HepG2 (cell line): ENCODE results near the gene EIF4EBP3. TPM values are rescaled to one million over a fixed set of nuclear protein-coding genes. Genes with fewer than 3 reads are reported as not detected.

Experiments used
- AGO1 ChIP-seq: fragments of 200-400 bp; formaldehyde crosslinking; IDR thresholded peaks from 2 replicates; pipeline ENCODE4 v1.6.1; 2017; ENCODE audit warnings: mild to moderate bottlenecking, low read depth, low read length, moderate library complexity; ENCODE audit not compliant: poor library complexity, severe bottlenecking
- ARID2 ChIP-seq: sonication (generic); formaldehyde crosslinking; IDR thresholded peaks from 2 replicates; pipeline ENCODE4 v1.8.1; 2022; ENCODE audit warnings: mild to moderate bottlenecking, missing genetic modification reagents, borderline replicate concordance
- HNF4G ChIP-seq, 2 experiments: sonication (generic) in 1 of 2; formaldehyde crosslinking in 1 of 2; IDR thresholded peaks; 2 replicates each; pipeline versions ENCODE4 v1.4.0 to v1.6.1; 2011 to 2020; ENCODE audit warnings: borderline replicate concordance in 2 of 2, low read depth in 2 of 2, mild to moderate bottlenecking in 2 of 2, low read length in 1 of 2, missing genetic modification reagents in 1 of 2, moderate library complexity in 1 of 2
- HOXA9 ChIP-seq: sonication (generic); formaldehyde crosslinking; IDR thresholded peaks from 2 replicates; pipeline ENCODE4 v1.8.1; 2022; ENCODE audit warnings: missing genetic modification reagents, mild to moderate bottlenecking, moderate library complexity, borderline replicate concordance
- MTERF4 ChIP-seq: sonication (generic); formaldehyde crosslinking; IDR thresholded peaks from 2 replicates; pipeline ENCODE4 v1.8.0; 2023; ENCODE audit warnings: mild to moderate bottlenecking, missing genetic modification reagents
- PAWR ChIP-seq: sonication (generic); formaldehyde crosslinking; IDR thresholded peaks from 2 replicates; pipeline ENCODE4 v1.4.0; 2020; ENCODE audit warnings: missing genetic modification reagents, mild to moderate bottlenecking, borderline replicate concordance
- PCBP1 ChIP-seq: fragments of 200-400 bp; formaldehyde crosslinking; IDR thresholded peaks from 2 replicates; pipeline ENCODE4 v1.6.1; 2017; ENCODE audit warnings: mild to moderate bottlenecking, low read depth, low read length, borderline replicate concordance
- PLSCR1 ChIP-seq: sonication (generic); formaldehyde crosslinking; IDR thresholded peaks from 2 replicates; pipeline ENCODE4 v1.5.0; 2020; ENCODE audit warnings: missing genetic modification reagents, mild to moderate bottlenecking, borderline replicate concordance
- STAT5B ChIP-seq: sonication (generic); formaldehyde crosslinking; IDR thresholded peaks from 2 replicates; pipeline ENCODE4 v1.4.0; 2020; ENCODE audit warnings: missing genetic modification reagents
- TARDBP ChIP-seq: sonication (generic); formaldehyde crosslinking; IDR thresholded peaks from 2 replicates; pipeline ENCODE4 v1.8.0; 2022; ENCODE audit warnings: mild to moderate bottlenecking, missing genetic modification reagents
- TEAD2 ChIP-seq: sonication (generic); formaldehyde crosslinking; IDR thresholded peaks from 2 replicates; pipeline ENCODE4 v1.9.0; 2021; ENCODE audit warnings: missing genetic modification reagents
- ZBTB3 ChIP-seq: sonication (generic); formaldehyde crosslinking; IDR thresholded peaks from 2 replicates; pipeline ENCODE4 v1.4.0; 2020; ENCODE audit warnings: low read depth, mild to moderate bottlenecking, moderate library complexity, missing genetic modification reagents, borderline replicate concordance
- ZBTB7A ChIP-seq: sonication (generic); formaldehyde crosslinking; IDR thresholded peaks from 2 replicates; pipeline ENCODE4 v1.8.0; 2022; ENCODE audit warnings: mild to moderate bottlenecking, missing genetic modification reagents
- ZNF792 ChIP-seq: IDR thresholded peaks from 2 replicates; pipeline ENCODE4 v1.6.1; 2016
- ZSCAN29 ChIP-seq: sonication (generic); formaldehyde crosslinking; conservative IDR thresholded peaks from 2 replicates; pipeline ENCODE4 v1.4.0; 2020; ENCODE audit warnings: mild to moderate bottlenecking, missing genetic modification reagents
- polyA plus RNA-seq, 8 experiments: library from polyadenylated mRNA; depleted of rRNA in 3 of 8; stranded (reverse) in 7 of 8; unstranded in 1 of 8; fragments of >200 nt; fragmentation: Illumina TruSeq in 4 of 8; extraction: Trizol in 4 of 8; gene quantifications; 2 replicates each; pipeline versions ENCODE4 v1.2.1 to v1.2.3, GENCODE V29; 2011 to 2016; ENCODE audit warnings: low read depth in 4 of 8, missing spikeins in 1 of 8, mixed read lengths in 1 of 8; ENCODE audit not compliant: insufficient read depth in 1 of 8
- total RNA-seq, 5 experiments: library from RNA; depleted of rRNA; stranded (reverse); fragments of >200 nt; fragmentation: Illumina TruSeq; extraction: Trizol; gene quantifications; 2 replicates each; pipeline ENCODE4 v1.2.3, GENCODE V29; 2016; ENCODE audit warnings: low read depth in 1 of 5

EIF4EBP3 gene
- total and polyA plus RNA-seq, 2 of the 13 experiments (the other 11 are each of a cell fraction or from before 2014, with no cell fraction given): 0.61 to 1.7 TPM

- TF ChIP-seq MTERF4 (CRISPR knock-in tag): no peak
- TF ChIP-seq PLSCR1: no peak
- no peak for TF ChIP-seq TARDBP (CRISPR knock-in tag)
- 0 out of 2 replicates have a peak, but pooled peaks have one; percentile 55 for TF ChIP-seq ZBTB3 (CRISPR knock-in tag)
- no peak for TF ChIP-seq STAT5B (CRISPR knock-in tag)
- no peak for TF ChIP-seq HOXA9 (CRISPR knock-in tag)
- no peak for TF ChIP-seq ZSCAN29
- TF ChIP-seq PAWR (CRISPR knock-in tag): no peak
- TF ChIP-seq ZNF792 (CRISPR knock-in tag): no peak
- 0 out of 2 replicates have a peak, but pooled peaks have one; percentile 15 for TF ChIP-seq ARID2
- no peak for TF ChIP-seq ZBTB7A (CRISPR knock-in tag)
- TF ChIP-seq TEAD2 (CRISPR knock-in tag): no peak
- TF ChIP-seq AGO1: no peak
- no peak for TF ChIP-seq PCBP1
- no peak for TF ChIP-seq HNF4G (IDR thresholded peaks at IDR 0.05; ENCODE audit: borderline replicate concordance, low read depth, low read length)
- no peak for TF ChIP-seq HNF4G (CRISPR knock-in tag; IDR thresholded peaks at IDR 0.05; ENCODE audit: borderline replicate concordance, low read depth)
- TF ChIP-seq, all 625 proteins: peak for 8
These were observed 10.5 kb downstream of the EIF4EBP3 start (continued) for GRCh38 chr5:140557965-140558364.
